8988T (cell line): ENCODE data around the gene WBP4.
A peak's percentile ranks its signal among the peaks of the same experiment; 100 is the strongest.

Source experiments
- DNase-seq: peaks from one replicate; pipeline ENCODE4 v3.0.0; 2011

The WBP4 gene

GRCh38 chr13:41049480-41050440, 11.5 kb upstream of the WBP4 start:
- DNase-seq, result no peak

GRCh38 chr13:41052441-41052840, 8.9 kb upstream of the WBP4 start:
- no peak for DNase-seq

DNA sequence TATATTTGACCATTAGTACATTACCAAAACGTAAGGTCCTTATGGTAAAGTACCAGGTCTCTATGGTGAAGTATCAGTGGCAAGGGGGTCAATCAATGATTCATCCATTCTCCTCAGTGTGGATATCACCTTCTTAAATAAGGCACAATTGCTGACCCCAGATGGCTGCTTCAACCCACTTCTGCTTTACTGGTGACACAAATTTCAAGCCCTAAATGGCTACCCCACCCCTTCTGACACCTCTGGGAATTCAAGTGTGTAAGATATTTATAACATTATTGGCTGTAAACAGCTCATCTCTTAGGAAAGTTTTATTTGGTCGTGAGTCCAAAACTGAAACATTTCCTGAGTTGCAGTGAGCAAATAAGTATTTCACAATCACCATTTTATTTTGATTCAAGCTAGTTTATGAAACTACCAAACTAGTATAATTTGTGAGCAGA, 7.9 kb upstream of the WBP4 start:
- no peak for DNase-seq

GRCh38 chr13:41054212-41054877, 7.0 kb upstream of the WBP4 start:
- no peak for DNase-seq

DNA sequence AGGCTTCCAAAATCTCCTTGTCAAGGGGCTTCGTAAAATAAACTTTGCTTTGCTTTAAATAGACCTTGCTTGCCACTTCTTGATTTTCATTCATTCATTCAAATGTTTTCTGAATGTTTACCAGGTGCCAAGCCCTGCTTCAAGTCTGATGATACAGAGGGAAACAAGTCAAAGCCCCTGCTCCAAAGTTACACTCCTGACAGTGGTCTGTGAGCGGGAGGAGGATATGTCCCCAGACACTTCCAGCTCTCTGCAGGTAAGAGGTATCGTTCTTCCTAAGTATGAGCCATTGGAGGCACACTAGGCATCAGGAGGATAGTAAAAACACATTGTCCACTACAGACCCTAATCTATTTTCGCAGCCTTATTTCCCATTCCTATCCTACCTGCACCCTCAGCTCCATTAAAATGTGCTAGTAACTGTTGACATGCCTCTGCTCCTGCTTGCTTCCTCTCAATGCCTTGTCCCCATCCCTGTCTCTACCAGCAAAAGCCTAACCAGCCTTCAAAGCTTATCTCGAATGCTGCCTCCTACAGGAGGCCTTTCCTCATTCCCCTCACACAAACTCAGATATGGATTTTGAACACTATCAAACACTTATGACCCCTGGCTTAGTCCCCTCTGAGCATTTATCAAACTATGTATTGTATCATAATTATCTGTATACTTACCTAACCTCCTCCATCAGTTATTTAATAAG, 6.2 kb upstream of the WBP4 start:
- DNase-seq, result no peak

- DNase-seq, result no peak
Measured at GRCh38 chr13:41056194-41056593, 5.1 kb upstream of the WBP4 start.

GRCh38 chr13:41056826-41057711, 4.2 kb upstream of the WBP4 start:
- DNase-seq, result no peak

- no peak for DNase-seq
Measured at GRCh38 chr13:41058295-41059070, 2.8 kb upstream of the WBP4 start.

DNA sequence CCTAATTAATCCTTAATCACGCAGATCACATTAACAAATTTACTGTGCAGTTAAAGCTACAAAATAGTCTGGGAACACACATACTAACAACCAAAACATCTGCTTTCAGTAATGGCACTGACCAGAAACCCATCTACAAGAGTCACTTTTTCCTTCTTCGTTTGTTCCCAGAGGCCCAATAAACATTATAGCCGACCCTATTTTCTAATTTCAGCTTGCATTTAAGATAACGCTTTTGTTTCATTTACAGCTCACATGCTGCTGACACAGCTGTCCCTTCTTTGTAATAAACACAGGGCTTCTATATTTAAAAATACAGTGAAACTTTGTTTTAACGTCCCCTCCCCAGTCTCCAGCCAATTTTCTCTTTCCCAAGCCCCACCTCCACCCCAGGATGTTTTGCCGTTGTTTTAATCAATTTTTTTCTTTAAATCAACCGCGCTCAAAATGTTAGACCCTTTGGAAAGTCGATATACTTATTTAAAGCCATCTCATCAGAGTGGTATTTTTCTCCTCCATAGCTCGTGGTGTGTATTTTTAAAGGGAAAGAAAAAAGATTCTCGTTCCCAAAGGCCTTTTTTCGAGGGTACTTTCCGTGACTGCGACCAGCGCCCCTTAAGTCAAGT, 1.7 kb upstream of the WBP4 start:
- DNase-seq, result no peak

DNA sequence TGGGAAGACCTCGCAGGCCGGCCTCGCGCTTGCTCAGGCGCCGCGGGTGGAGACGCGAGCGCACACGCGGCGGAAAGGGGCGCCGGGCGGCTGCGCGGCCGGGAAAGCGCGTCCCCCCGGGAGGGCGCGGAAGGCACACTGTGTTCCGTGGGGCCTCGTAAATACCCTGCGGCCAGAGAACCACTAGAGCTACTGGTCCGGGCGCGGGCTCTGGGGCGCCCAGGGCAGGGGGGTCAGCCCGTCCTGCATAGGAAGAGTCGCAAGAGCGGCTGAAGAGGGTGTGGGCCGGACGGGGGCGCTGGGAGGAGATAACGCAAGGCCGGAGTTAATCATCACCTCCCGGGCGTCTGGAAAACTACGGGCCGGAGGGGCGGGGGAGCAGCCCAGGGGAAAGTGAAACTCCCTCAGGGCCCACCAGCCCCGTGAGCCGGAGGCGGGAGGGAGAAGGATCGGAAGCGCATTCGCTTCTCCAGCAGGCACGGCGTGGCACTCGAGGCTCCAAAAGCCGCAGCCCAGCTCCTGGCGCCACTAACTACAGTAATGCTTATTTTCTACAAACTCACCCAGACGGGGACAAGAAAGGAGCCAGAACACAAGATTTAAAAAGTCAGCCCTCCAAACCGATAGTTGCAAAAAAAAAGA, 1.1 kb upstream of the WBP4 start:
- peak; percentile 61 for DNase-seq

GRCh38 chr13:41060724-41061074, 610 bp upstream of the WBP4 start:
- no peak for DNase-seq

DNA sequence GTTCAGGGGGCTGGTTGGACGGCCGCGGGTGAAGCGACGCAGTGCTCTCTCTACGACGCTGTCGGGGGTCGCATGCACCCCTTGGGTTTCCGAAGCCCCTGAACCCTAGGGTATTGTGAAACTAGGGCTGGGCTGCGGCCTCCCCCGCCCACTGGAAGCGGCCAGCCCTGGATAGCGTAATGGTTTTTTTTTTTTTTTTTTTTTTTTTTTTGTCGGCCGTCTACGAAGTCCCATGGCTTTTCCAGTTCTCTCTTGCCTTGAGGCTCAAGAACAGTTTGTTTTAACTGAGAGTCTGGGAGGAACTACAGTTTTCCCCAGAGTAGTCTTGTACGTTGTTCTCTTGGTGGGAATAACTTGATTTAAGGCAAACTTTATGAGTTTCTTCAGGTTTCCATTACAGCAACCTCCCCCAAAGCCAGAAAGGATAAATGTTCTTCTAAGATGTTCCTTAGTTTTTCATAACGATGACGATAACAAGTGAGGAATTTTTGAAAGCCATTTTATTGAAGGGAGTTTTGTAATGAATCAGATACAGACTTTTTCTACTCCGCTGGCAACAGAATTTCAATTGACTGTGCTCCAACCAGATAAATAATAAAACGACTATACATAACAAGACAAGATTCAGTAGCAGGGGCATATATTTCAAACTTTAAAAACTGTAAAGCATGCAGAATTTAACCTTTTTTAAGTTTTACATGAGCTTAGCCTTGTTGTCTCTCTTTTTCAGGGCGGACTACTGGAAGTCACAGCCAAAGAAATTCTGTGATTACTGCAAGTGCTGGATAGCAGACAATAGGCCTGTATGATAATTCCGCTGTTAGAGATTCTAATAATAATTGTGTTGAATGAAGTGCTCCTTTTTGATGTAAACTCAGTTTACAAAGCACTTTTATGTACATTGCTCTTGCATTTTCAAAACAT, 867 bp downstream of the WBP4 start:
- DNase-seq, result no peak

DNA sequence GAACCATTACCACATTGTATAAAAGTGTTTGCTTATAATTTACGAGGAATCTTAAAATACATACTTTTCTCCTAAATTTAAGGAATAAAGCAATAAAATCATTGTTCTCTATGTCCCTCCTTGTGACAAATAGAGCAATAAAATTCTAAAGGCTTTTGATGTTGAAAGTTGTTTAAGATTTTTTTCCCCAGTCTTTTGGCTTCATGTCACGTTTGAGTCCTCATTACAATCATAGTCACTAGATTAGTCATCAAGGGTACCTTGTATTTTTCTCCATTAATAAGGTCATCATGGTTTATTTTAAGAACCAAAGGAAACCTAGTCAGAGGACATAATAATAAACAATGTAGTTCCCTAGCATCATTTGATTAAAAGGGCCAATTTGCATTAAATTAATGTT, 3.2 kb downstream of the WBP4 start:
- no peak for DNase-seq

DNA sequence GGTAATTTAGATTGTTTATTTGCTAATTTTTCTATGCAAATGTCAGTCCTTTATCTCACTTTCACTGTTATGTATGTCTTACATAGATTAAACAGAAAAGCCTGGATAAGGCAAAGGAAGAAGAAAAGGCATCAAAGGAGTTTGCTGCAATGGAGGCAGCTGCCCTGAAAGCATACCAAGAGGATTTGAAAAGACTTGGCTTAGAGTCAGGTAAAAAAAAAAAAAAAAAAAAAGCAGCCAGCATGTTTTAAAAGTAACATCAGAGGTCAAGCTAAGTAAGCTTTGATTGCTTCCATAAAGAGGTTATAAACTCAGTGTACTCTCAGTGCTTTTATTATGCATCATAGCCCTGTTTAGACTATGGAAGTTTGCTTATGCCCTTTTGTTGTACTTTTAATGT, 3.8 kb downstream of the WBP4 start:
- no peak for DNase-seq

DNA sequence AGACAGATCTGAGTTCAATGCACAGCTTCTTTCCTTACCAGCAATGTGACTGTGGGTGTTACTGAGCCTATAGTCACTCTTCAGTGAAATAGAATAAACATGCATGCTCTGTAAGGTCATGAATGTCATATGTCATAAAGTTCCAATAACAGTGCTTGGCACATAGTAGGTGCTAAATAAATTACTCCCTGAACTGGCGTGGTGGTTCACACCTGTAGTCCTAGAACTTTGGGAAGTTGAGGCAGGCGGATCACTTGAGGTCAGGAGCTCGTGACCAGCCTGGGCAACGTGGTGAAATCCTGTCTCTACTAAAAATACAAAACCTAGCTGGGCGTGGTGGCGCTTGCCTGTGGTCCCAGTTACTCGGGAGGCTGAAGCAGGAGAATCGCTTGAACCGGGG, 13.2 kb downstream of the WBP4 start:
- DNase-seq, result no peak

DNA sequence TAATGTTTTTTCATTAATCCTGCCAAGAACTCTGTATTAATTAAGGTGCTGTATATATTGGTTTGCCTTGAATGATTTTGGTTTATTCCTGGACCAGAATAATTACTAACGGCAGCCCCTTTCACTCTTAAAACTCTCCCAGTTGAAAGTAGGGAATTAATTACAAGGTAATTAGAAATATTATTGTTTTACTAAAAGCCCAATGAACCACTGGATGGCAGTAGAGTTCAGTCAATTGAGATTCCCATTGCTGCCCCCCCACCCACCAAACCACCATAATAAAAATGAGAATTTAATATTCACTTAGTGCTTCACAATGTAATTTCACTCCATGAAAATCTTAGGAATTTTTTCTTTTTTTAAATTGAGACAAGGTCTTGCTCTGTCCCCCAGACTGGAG, 13.7 kb downstream of the WBP4 start:
- DNase-seq, result no peak

DNA sequence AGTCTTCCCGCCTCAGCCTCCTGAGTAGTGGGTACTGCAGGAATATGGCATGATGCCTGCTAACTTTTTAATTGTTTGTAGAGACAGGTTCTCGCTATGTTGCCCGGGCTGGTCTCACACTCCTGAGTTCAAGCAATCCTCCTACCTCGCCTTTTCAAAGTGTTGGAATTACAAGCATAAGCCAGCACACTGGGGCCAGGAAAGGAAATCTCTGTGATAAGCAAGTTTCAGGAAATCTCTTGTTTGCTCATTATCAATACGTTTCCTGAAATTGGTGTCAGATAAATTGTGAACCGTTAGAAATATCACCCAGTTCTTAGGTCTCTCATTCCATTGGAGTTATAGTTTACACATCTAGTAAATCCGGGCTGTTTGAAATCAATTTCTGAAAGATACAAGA, 14.2 kb downstream of the WBP4 start:
- DNase-seq, result no peak

GRCh38 chr13:41077475-41077874, 16.2 kb downstream of the WBP4 start:
- no peak for DNase-seq

- DNase-seq, result no peak
Measured at GRCh38 chr13:41079725-41080124, 18.4 kb downstream of the WBP4 start.
